DOHH2 (cell line): ENCODE results near the gene C9orf78.

Experiments
- H3F3A ChIP-seq: fragments of 200-600 bp; sonication (generic), shearing (Covaris generic); 2 replicates; pipeline ENCODE4 v1.6.0; 2016; ENCODE audit warnings: antibody characterized with exemption, mild to moderate bottlenecking; ENCODE audit not compliant: control insufficient read depth, insufficient read depth
- H3K27ac ChIP-seq: fragments of 200-600 bp; sonication (generic); 2 replicates; pipeline ENCODE4 v1.5.1; 2014; ENCODE audit warnings: low read depth, mild to moderate bottlenecking, low read length, moderate library complexity
- H3K27me3 ChIP-seq: fragments of 200-600 bp; sonication (generic); 2 replicates; pipeline ENCODE4 v1.6.1; 2014; ENCODE audit warnings: mild to moderate bottlenecking, low read length, mixed read lengths; ENCODE audit not compliant: control insufficient read depth
- H3K36me3 ChIP-seq: fragments of 200-600 bp; sonication (generic); 2 replicates; pipeline ENCODE4 v1.6.1; 2014; ENCODE audit warnings: mild to moderate bottlenecking, low read length, moderate library complexity, mixed read lengths; ENCODE audit not compliant: control insufficient read depth
- H3K4me1 ChIP-seq: fragments of 200-600 bp; sonication (generic); 2 replicates; pipeline ENCODE4 v1.6.1; 2014; ENCODE audit warnings: mild to moderate bottlenecking, low read length, mixed read lengths; ENCODE audit not compliant: control insufficient read depth
- H3K4me2 ChIP-seq: fragments of 200-600 bp; sonication (generic); 2 replicates; pipeline ENCODE4 v1.6.0; 2014; ENCODE audit warnings: mild to moderate bottlenecking, low read length, moderate library complexity
- H3K4me3 ChIP-seq: fragments of 200-600 bp; sonication (generic); 2 replicates; pipeline ENCODE4 v1.5.1; 2014; ENCODE audit warnings: mild to moderate bottlenecking, low read length, mixed read lengths
- H3K79me2 ChIP-seq: fragments of 200-600 bp; sonication (generic); 2 replicates; pipeline ENCODE4 v1.6.1; 2014; ENCODE audit warnings: mild to moderate bottlenecking, low read length, mixed read lengths; ENCODE audit not compliant: control insufficient read depth
- H3K9me2 ChIP-seq: fragments of 200-600 bp; sonication (generic); replicated peaks from 2 replicates; pipeline ENCODE4 v1.6.1; 2014; ENCODE audit warnings: mild to moderate bottlenecking, low read length, mixed read lengths; ENCODE audit not compliant: control insufficient read depth
- H3K9me3 ChIP-seq: fragments of 200-600 bp; sonication (generic); 2 replicates; pipeline ENCODE4 v1.6.1; 2014; ENCODE audit warnings: antibody characterized with exemption, low read length, mixed read lengths; ENCODE audit not compliant: control insufficient read depth, insufficient read depth
- H4K20me1 ChIP-seq: fragments of 200-600 bp; sonication (generic); 2 replicates; pipeline ENCODE4 v1.6.0; 2014; ENCODE audit warnings: low read depth, mild to moderate bottlenecking, antibody characterized with exemption, low read length, moderate library complexity; ENCODE audit not compliant: control insufficient read depth, insufficient read depth
- CTCF ChIP-seq: fragments of 200-600 bp; sonication (generic); IDR thresholded peaks from one replicate; pipeline ENCODE4 v1.5.1; 2014; ENCODE audit warnings: antibody characterized with exemption, mild to moderate bottlenecking, low read depth, low read length; ENCODE audit not compliant: poor library complexity, severe bottlenecking
- EZH2phosphoT487 ChIP-seq: fragments of 200-600 bp; sonication (generic); IDR thresholded peaks from 2 replicates; pipeline ENCODE4 v1.6.1; 2017; ENCODE audit warnings: borderline replicate concordance, mild to moderate bottlenecking, antibody characterized with exemption, low read length, moderate library complexity, mixed read lengths

Gene C9orf78

GRCh38 chr9:129836311-129837007, 1.4 kb upstream of the C9orf78 start:
- Histone ChIP-seq H3K79me2 (peaks cover 43% of the 10 kb centered on the region), H3K9me3 (no peaks in the 10 kb centered on the region), H3K36me3 (peaks cover 25% of the 10 kb centered on the region), H3K4me3 (peak overlapping the region; percentile 88), H3K27me3 (no peaks in the 10 kb centered on the region), H3K9me2 (no peaks in the 10 kb centered on the region), H4K20me1 (no peaks in the 10 kb centered on the region), H3K4me2 (peak overlapping the region; percentile 91), H3K4me1 (peaks cover 35% of the 10 kb centered on the region), H3K27ac (no peak overlapping the region), H3F3A (peaks cover 3% of the 10 kb centered on the region; the same call in 1 of the 2 replicates)
- TF ChIP-seq EZH2phosphoT487 (no peak), CTCF (no peak)

GRCh38 chr9:129835860-129836223, 767 bp upstream of the C9orf78 start:
- Histone ChIP-seq H3K79me2 (peaks cover 43% of the 10 kb centered on the region), H3K4me3 (peak overlapping the region; percentile 88), H3F3A (peaks cover 3% of the 10 kb centered on the region; the same call in 1 of the 2 replicates), H3K9me2 (no peaks in the 10 kb centered on the region), H3K27me3 (no peaks in the 10 kb centered on the region), H4K20me1 (no peaks in the 10 kb centered on the region), H3K27ac (peak overlapping the region; percentile 31; the same call in 1 of the 2 replicates), H3K36me3 (peaks cover 31% of the 10 kb centered on the region), H3K4me2 (peak overlapping the region; percentile 91), H3K9me3 (no peaks in the 10 kb centered on the region), H3K4me1 (peaks cover 35% of the 10 kb centered on the region)
- TF ChIP-seq EZH2phosphoT487, result no peak
- no peak for TF ChIP-seq CTCF

GRCh38 chr9:129834489-129835127, 467 bp downstream of the C9orf78 start:
- no peaks in the 10 kb centered on the region for H3K27me3 ChIP-seq
- no peaks in the 10 kb centered on the region for H4K20me1 ChIP-seq
- H3F3A ChIP-seq, result peaks cover 3% of the 10 kb centered on the region; the same call in 1 of the 2 replicates
- H3K27ac ChIP-seq, result peak overlapping the region; percentile 44
- no peaks in the 10 kb centered on the region for H3K9me3 ChIP-seq
- no peaks in the 10 kb centered on the region for H3K9me2 ChIP-seq
- peak overlapping the region; percentile 88 for H3K4me3 ChIP-seq
- H3K4me1 ChIP-seq, result peaks cover 28% of the 10 kb centered on the region
- no peak for TF ChIP-seq EZH2phosphoT487
- peak overlapping the region; percentile 70 for H3K4me2 ChIP-seq
- peaks cover 43% of the 10 kb centered on the region for H3K36me3 ChIP-seq
- peaks cover 43% of the 10 kb centered on the region for H3K79me2 ChIP-seq

- Histone ChIP-seq H3K27me3 (no peaks in the 10 kb centered on the region), H3K4me3 (no peak overlapping the region), H3K9me2 (no peaks in the 10 kb centered on the region), H3K4me1 (peaks cover 17% of the 10 kb centered on the region), H4K20me1 (no peaks in the 10 kb centered on the region), H3K9me3 (no peaks in the 10 kb centered on the region), H3K36me3 (peaks cover 57% of the 10 kb centered on the region), H3K27ac (no peak overlapping the region), H3K4me2 (no peak overlapping the region), H3F3A (peaks cover 3% of the 10 kb centered on the region; the same call in 1 of the 2 replicates), H3K79me2 (peaks cover 35% of the 10 kb centered on the region)
- no peak for TF ChIP-seq EZH2phosphoT487
- no peak for TF ChIP-seq CTCF
These were observed 2.1 kb downstream of the C9orf78 start for GRCh38 chr9:129832982-129833381.
